T-helper 2 cell treated with Interferon-gamma antibody and Interleukin-4, amounts not matched to agents 100 ng/mL and 5 ng/mL, for 36 hours (primary cell): ENCODE measurements around the gene SLC27A5. TPM values are rescaled to one million over a fixed set of nuclear protein-coding genes. Genes with fewer than 3 reads are reported as not detected.
"Not testable (repeated sequence)": the region's sequence is repeated elsewhere in the genome, so short reads cannot be mapped to it uniquely, and the experiment has no call there.

ENCODE experiments used
- intact Hi-C: fragments of 100-400 bp; cut with micrococcal nuclease; formaldehyde crosslinking; loops from one replicate; pipeline ENCODE4 v1.15.1; 2023
- total RNA-seq: library from RNA; stranded (reverse); gene quantifications from 2 replicates; pipeline ENCODE4 v1.2.3, GENCODE V29; 2022

Gene SLC27A5
- total RNA-seq, 1 donor from 2014 or later: 13.8 TPM

DNA sequence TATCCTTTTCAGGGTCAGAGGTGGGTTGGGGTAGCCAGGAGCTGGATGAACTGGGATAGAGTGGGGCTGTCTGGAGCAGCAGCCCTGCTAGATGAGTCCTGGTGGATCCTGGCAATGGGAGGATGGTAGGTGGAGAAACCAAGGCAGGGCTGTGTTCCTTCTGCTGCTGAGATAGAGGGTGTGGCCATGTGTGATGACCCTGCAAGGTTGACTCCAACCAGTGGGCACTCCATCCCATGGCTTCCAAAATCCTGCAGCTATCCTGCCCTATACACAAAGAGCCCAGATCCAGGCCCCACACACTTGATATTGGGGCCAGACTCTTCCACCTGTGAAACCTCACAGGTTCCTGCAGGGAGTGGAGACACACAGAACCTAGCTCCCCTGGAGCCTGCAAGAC lies 38.0 kb downstream of the SLC27A5 start:
- intact Hi-C loops: loop anchor here (2.0 kb wide), 3 partner anchors 33 to 73 kb away; partner anchors contain the start of genes ZNF132 and ZNF584

DNA sequence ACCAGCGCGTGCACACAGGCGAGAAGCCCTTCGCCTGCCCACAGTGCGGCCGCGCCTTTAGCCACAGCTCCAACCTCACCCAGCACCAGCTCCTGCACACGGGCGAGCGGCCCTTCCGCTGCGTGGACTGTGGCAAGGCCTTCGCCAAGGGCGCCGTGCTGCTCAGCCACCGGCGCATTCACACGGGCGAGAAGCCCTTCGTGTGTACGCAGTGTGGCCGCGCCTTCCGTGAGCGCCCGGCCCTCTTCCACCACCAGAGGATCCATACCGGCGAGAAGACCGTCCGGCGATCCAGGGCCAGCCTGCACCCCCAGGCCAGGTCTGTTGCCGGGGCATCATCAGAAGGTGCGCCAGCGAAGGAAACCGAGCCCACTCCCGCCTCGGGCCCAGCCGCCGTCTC lies 40.1 kb downstream of the SLC27A5 start:
- intact Hi-C loops: no loop called here

DNA sequence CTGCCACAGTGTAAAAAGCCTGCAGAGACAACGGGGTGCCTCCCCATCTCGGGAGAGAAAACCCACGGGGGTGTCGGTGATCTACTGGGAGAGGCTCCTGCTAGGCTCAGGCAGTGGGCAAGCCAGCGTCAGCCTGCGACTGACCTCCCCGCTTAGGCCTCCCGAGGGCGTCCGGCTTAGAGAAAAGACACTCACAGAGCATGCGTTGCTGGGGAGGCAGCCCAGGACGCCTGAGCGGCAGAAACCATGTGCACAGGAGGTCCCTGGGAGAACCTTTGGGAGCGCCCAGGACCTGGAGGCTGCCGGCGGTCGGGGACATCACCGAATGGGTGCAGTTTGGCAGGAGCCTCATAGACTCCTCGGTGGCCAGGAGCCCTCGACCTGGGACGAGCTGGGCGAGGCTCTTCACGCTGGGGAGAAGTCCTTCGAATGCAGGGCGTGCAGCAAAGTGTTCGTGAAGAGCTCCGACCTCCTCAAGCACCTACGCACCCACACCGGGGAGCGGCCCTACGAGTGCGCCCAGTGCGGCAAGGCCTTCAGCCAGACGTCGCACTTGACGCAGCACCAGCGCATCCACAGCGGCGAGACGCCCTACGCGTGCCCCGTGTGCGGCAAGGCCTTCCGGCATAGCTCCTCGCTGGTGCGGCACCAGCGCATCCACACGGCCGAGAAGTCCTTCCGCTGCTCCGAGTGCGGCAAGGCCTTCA lies 40.8 kb downstream of the SLC27A5 start:
- intact Hi-C loops: not testable (repeated sequence)

DNA sequence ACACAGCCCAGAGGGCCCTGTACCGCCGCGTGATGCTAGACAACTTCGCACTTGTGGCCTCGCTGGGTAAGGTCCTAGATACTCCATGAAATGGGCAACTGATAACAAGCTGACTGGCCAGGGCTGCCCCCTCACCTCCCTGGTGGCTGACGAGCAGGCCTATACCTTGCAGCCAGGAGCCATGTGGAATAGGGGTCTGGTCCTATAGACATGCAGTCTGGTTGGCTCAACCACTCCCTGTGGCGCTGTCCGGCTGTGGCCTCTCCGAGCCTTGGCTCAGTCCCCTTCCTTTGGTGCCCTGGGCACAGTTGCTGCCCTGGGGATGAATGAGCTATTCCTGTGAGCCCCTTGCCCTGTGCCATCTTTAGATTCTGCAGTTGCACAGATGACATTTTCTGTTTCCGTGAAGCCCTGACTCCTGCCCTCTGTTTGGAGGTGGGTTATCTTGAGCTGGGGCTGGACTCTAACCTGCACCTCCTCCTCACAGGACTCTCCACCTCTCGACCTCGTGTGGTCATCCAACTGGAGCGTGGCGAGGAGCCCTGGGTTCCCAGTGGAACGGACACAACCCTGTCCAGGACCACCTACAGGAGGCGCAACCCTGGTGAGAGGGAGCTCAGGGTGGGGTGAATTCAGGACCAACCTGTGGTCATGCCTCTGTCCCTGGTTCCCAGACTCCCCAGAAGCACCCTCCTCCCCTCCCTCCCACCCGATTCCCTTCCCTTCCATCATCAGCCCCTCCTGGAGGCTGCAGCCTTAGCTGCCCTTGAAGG lies 42.4 kb downstream of the SLC27A5 start:
- intact Hi-C loops: no loop called here

DNA sequence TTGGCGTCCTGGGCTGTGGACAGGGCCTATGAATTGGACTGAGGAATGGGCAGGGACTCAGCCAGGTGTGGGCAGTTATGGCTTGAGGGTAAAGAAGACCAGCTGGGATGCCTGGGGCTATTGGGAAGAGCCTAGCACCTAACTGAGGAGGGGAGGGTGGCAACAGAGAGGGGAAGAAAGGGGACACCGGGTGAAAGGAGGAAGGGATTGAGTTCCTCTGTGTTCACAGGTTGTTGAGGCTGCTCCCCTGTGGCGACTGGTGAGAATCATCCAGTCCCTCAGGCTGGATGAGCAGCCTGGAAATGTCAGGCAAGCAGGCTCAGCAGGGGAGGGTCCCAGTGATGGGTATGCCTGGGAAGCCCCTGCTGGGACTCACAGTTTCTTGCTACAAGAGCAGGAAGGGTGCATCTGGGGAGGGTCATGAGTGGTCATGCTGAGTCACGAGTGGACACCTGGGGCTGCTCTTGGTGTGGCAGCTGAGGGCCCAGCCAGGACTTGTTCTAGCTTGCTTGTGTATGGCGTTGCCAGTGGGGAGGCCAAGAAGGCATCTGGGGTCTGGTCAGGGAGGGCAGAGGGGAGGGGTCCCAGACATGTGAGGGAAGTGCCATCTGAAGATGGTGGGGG lies 43.5 kb downstream of the SLC27A5 start:
- intact Hi-C loops: no loop called here

DNA sequence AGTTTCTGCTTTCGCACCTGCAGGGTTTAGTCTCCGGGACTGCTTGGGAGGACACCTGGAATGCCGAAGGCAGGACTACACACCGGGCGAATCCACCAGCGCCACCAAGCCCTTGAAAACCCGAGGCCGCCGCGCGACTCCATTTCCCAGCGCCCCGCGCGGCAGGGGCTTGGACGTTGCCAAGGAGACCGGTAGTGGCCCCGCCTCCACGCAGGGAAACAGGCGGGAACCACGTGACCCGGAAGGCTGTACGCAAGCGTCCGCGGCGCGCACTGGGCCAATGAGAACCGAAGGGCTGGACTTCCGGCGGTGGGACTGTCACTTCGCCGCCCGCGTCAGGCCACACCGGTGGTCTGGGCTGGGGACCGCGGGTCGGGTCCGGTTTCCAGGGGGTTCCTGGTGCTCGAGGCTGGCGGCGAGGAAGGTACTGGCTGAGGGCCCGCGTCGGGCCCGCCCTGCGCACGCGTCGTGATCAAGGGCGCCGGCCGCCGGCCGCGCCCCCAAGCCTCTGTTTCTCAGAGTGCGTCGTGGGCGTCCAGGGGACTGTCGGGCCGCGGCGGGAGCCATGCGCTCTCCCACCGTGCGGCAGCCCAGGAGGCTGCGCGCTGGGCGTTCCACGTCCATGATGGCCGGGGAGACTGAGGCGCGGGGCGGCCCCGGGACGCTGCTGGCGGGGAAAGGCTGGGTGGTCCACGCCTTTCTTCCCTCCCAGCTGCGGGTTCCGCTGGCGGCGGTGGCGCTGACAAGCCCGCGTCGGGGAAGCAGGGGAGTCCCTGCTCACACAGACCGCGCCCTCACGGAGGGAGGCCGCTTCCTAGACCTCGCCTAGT lies 44.8 kb downstream of the SLC27A5 start, which contains the start of gene ZNF324:
Gene ZNF324, plus strand, starts transcription at position 321 of the 830 bp plus-strand sequence. CDS start 2,106 bp downstream, outside the sequence.
- intact Hi-C loops: loop anchor here (1.0 kb wide), 6 partner anchors 8 to 106 kb away; partner anchors contain the start of genes MZF1, RPS5, ZNF132 and ZNF324B

DNA sequence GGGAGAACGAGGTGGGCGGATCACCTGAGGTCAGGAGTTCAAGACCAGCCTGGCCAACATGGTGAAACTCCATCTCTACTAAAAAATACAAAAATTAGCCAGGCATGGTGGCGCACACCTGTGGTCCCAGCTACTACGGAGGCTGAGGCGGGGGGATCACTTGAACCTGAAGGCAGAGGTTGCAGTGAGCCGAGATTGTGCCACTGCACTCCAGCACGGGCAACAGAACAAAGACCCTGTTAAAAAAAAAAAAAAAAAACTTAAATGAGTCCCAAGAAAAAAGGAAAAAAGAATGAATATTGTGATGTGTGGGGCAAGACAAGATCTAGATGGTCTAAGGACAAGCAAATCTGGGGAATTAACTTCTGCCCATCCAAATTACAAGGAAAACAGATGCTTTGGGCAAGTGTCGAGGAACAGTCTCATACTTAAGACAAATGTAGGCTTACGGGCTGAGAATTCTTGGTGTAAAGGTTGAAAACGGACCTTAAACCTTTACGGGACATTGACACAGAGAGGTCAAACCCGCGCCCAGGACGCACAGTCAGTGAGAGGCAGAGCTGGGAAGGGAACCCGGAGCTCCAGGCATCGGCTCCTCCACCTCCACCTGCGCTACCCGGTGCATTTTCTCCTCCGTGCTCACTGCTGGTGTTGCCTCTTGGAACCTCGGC lies 45.6 kb downstream of the SLC27A5 start:
- intact Hi-C loops: loop anchor here (1.0 kb wide), 2 partner anchors 15 to 79 kb away; partner anchors contain the start of genes RPS5 and ZNF324B

DNA sequence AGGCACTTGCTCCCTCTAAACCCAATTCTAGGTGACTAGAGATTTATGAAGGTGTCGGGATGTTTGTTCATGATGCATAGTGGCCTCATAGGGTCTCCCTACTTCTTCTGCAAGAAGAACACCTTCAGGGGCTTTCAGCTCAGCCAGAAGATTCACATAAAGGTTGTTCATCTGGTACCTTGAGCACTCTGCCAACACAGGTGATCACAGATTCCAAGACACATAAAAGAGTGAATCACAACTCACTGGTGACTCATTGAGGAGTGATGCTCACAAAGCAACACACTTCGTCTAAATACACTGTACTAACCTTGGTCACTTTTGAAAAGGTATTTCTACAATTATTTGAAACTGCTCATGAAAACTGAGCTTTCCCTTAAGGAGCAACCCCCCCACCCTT lies 51.8 kb downstream of the SLC27A5 start:
- intact Hi-C loops: no loop called here

DNA sequence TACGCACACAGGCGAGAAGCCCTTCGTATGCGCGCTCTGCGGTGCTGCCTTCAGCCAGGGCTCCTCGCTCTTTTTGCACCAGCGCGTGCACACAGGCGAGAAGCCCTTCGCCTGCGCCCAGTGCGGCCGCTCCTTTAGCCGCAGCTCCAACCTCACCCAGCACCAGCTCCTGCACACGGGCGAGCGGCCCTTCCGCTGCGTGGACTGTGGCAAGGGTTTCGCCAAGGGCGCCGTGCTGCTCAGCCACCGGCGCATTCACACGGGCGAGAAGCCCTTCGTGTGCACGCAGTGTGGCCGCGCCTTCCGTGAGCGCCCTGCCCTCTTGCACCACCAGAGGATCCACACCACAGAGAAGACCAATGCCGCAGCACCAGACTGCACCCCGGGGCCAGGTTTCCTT lies 55.7 kb downstream of the SLC27A5 start:
- intact Hi-C loops: no loop called here

DNA sequence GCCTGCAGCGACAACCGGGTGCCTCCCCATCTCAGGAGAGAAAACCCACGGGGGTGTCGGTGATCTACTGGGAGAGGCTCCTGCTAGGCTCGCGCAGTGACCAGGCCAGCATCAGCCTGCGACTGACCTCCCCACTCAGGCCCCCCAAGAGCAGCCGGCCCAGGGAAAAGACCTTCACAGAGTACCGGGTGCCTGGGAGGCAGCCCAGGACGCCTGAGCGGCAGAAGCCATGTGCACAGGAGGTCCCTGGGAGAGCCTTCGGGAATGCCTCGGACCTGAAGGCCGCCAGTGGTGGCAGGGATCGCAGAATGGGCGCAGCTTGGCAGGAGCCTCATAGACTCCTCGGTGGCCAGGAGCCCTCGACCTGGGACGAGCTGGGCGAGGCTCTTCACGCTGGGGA lies 56.5 kb downstream of the SLC27A5 start:
- intact Hi-C loops: no loop called here

DNA sequence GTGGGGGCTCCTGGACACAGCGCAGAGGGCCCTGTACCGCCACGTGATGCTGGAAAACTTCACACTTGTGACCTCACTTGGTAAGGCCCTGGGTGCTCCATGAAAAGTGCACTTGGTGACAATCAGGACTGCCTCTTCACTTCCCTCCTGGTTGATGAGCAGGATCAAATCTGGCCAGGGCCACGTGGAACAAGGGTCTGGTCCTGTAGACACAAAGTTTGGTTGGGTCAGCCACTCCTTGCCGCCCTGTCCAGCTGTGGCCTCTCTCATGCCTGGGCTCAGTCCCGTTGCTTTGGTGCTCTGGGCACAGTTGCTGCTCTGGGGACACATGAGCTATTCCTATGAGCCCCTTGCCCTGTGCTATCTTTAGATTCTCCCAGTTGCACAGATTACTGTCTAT lies 58.0 kb downstream of the SLC27A5 start:
- intact Hi-C loops: no loop called here

DNA sequence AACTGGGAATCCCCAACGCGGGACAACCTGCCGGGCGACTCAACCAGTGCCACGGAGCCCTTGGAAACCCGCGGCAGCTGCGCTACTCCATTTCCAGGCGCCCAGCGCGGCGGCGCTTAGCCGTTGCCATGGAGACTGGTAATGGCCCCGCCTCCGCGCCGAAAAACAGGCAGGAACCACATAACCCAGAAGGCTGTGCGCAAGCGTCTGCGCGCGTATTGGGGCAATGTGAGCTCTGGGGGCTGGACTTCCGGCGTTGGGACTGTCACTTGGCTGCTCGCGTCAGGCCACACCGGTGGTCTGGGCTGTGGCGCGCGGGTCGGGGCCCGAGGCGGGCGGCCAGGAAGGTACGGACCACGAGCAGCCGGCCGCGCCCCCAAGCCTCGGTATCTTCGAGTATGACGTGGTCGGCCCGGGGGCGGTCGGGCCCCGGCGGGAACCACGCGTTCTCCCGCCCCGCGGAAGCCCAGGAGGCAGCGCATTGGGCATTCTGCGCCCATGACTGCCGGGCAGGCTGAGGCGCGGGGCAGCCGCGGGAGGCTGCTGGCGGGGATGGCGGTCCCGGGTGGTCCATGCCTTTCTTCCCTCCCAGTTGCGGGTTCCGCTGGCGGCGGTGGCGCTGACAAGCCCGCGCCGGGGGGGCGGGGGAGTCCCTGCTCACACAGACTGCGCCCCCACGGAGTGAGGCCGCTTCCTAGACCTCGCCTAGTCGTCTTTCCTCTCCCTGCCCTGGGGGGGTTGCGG lies 60.3 kb downstream of the SLC27A5 start, which contains the start of gene ZNF324B:
Gene ZNF324B, plus strand, starts transcription at position 265 of the 744 bp plus-strand sequence. CDS start 2,080 bp downstream, outside the sequence.
- intact Hi-C loops: loop anchor here (1.0 kb wide), 7 partner anchors 11 to 146 kb away; partner anchors contain the start of genes ERVK3-1, ZBTB45, ZNF132 and ZNF446

DNA sequence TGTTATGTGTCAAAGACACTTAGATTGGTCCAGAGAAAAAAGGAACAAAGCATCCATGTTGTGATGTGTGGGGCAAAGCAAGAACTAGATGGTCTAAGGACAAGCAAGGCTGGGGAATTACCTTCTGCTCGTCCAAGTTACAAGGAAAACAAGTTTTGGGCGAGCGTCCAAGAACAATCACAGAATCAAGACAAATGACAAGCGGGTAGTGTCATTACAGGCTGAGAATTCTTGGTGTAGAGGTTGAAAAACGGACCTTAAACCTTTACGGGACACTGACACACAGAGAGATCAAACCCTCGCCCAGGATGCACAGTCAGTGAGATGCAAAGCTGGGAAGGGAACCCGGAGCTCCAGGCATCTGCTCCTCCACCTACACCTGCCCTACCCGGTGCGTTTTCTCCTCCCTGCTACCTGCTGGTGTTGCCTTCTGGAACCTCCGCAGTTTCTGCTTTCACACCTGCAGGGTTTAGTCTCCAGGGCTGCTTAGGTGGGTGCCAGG lies 60.9 kb downstream of the SLC27A5 start:
- intact Hi-C loops: loop anchor here (1.0 kb wide), 7 partner anchors 11 to 146 kb away; partner anchors contain the start of genes ERVK3-1, ZBTB45, ZNF132 and ZNF446

DNA sequence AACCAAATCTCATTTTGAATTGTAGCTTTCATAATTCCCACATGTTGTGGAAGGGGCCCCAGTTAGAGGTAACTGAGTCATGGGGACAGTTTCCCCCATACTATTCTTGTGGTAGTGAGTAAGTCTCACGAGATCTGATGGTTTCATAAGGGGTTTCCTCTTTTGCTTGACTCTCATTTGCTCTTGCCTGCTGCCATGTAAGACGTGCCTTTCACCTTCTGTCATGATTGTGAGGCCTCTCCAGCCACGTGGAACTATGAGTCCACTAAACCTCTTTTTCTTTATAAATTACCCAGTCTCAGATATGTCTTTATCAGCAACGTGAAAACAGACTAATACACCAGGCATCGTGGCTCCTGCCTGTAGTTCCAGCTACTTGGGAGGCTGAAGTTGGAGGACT lies 61.8 kb downstream of the SLC27A5 start:
- intact Hi-C loops: not testable (repeated sequence)

DNA sequence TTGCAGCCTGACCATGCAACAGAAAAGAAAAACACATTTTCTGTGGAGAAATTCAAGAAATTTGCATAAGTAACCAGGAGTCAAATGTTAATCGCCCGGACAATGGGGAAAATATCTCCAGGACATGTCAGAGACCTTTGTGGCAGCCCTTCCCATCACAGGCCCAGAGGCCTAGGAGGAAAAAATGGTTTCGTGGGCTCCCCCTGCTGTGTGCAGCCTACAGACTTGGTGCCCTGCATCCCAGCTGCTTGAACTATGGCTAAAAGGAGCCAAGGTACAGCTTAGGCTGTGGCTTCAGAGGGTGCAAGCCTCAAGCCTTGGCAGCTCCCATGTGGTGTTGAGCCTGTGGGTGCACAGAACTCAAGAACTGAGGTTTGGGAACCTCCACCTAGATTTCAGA lies 62.9 kb downstream of the SLC27A5 start:
- intact Hi-C loops: not testable (repeated sequence)
